ENCODE results near the gene TC2N. TPM values are rescaled to one million over a fixed set of nuclear protein-coding genes. Genes with fewer than 3 reads are reported as not detected.
"Not testable (repeated sequence)": the region's sequence is repeated elsewhere in the genome, so short reads cannot be mapped to it uniquely, and the experiment has no call there.

TC2N gene
- total RNA-seq, 1 experiment from 2014 or later: not detected

DNA sequence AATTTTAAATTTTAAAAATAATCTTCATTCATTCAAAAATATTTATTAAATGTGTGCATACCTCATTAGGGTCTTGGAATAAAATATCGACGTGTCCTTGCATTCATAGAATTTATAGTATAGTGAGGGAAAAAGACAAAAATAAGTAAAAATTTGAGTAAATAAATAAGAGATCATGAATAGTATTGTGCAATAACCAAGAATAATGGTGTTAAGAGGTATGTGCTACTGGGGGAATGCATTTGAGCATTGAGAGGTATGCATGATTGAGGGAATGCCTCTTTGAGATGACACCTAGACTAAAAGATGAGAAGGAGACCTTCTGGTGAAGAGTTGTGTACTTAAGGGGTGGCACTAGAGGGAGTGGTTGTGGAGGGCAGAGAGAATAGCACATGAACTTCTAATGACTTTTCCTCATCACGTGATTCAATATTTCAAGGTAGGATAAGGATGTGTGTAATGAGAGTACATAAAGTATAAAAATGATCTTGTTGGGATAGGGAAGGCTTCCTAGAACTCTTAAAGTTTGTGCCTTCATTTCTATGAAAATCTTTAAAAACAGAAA is 116.6 kb downstream of the TC2N start:
- Histone ChIP-seq H3K9ac (ENCODE audit: low read length) (no peak overlapping the region), H3K9me3 (ENCODE audit: low read length) (no peaks in the 10 kb centered on the region), H3K79me2 (ENCODE audit: low read length) (no peaks in the 10 kb centered on the region), H3K27me3 (ENCODE audit: low read length) (0 out of 2 replicates have a peak, but pooled peaks cover 4% of the 10 kb centered on the region), H2AFZ (ENCODE audit: low read length) (no peak overlapping the region), H4K20me1 (ENCODE audit: insufficient read depth, low read depth, low read length) (no peaks in the 10 kb centered on the region), H3K4me1 (ENCODE audit: low read length) (no peaks in the 10 kb centered on the region), H3K4me3 (ENCODE audit: low read length) (no peak overlapping the region), H3K36me3 (ENCODE audit: insufficient read depth, low read length) (no peaks in the 10 kb centered on the region), H3K4me2 (ENCODE audit: low read depth, low read length, poor library complexity, severe bottlenecking) (no peak overlapping the region), H3K27ac (ENCODE audit: low read length) (no peak overlapping the region), H3K9me2 (replicated peaks; ENCODE audit: insufficient read depth, low read length) (no peaks in the 10 kb centered on the region)
- DNase-seq: no peak

DNA sequence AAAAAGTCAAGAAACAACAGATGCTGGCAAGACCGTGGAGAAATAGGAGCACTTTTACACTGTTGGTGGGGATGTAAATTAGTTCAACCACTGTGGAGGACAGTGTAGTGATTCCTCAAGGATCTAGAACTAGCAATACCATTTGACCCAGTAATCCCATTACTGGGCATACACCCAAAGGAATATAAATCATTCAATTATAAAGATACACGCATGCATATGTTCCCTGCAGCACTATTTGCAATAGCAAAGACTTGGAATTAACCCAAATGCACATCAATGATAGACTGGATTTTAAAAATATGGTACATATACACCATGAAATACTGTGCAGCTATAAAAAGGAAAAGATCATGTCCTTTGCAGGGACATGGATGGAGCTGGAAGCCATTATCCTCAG is 117.5 kb downstream of the TC2N start:
- H3K36me3 ChIP-seq (ENCODE audit: insufficient read depth, low read length): no peaks in the 10 kb centered on the region
- no peak overlapping the region for H2AFZ ChIP-seq (ENCODE audit: low read length)
- H3K4me2 ChIP-seq (ENCODE audit: low read depth, low read length, poor library complexity, severe bottlenecking): no peak overlapping the region
- H3K9me2 ChIP-seq (replicated peaks; ENCODE audit: insufficient read depth, low read length): no peaks in the 10 kb centered on the region
- H3K27ac ChIP-seq (ENCODE audit: low read length): no peak overlapping the region
- DNase-seq: no peak
- H3K4me3 ChIP-seq (ENCODE audit: low read length): no peak overlapping the region
- H3K27me3 ChIP-seq (ENCODE audit: low read length): 0 out of 2 replicates have a peak, but pooled peaks cover 4% of the 10 kb centered on the region
- no peaks in the 10 kb centered on the region for H3K9me3 ChIP-seq (ENCODE audit: low read length)
- H3K79me2 ChIP-seq (ENCODE audit: low read length): no peaks in the 10 kb centered on the region
- no peaks in the 10 kb centered on the region for H3K4me1 ChIP-seq (ENCODE audit: low read length)
- no peaks in the 10 kb centered on the region for H4K20me1 ChIP-seq (ENCODE audit: insufficient read depth, low read depth, low read length)
- H3K9ac ChIP-seq (ENCODE audit: low read length): no peak overlapping the region

DNA sequence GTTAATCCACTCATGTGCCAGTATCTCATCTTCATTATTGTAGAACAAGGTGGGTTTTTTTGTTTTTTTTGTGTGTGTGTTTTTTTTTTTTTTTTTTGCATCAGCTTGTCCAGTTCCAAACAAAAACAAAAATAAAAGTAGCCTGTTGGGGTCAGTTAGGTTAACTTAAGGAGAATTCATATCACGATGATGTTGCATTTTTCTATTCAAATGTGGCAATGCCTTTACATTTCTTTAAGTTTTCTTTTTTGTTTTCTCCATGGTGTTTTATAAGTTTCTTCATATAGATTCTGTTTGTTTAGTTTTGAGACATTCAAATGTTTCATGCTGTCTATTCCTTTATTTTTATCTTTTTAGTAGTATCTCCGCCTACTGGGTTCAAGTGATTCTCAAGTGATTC is 119.3 kb downstream of the TC2N start:
- Histone ChIP-seq H3K4me2 (ENCODE audit: low read depth, low read length, poor library complexity, severe bottlenecking) (no peak overlapping the region), H3K27ac (ENCODE audit: low read length) (no peak overlapping the region), H3K27me3 (ENCODE audit: low read length) (0 out of 2 replicates have a peak, but pooled peaks cover 2% of the 10 kb centered on the region), H3K9me3 (ENCODE audit: low read length) (no peaks in the 10 kb centered on the region), H3K4me3 (ENCODE audit: low read length) (no peak overlapping the region), H3K4me1 (ENCODE audit: low read length) (no peaks in the 10 kb centered on the region), H3K9ac (ENCODE audit: low read length) (no peak overlapping the region), H3K79me2 (ENCODE audit: low read length) (no peaks in the 10 kb centered on the region), H2AFZ (ENCODE audit: low read length) (no peak overlapping the region), H3K9me2 (replicated peaks; ENCODE audit: insufficient read depth, low read length) (no peaks in the 10 kb centered on the region), H4K20me1 (ENCODE audit: insufficient read depth, low read depth, low read length) (no peaks in the 10 kb centered on the region), H3K36me3 (ENCODE audit: insufficient read depth, low read length) (no peaks in the 10 kb centered on the region)
- no peak for DNase-seq

DNA sequence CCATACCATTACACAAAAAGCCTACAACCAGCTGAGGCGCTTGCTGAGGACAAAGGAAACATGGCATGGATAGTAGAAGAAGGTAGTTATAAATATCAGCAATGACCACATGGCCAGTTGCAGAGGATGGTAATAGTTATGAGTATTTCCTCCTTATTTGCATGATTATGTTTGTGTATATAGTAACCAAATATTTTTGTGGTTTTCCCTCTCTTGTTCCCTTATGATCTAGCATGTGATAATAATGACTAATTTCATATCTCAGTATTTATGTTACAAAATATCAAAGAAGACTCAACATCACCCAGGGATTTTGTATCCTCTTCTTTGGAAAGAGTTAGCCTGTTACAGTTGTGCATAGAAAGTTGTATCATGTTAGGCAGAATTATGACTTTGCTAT is 122.0 kb downstream of the TC2N start:
- H3K36me3 ChIP-seq (ENCODE audit: insufficient read depth, low read length): no peaks in the 10 kb centered on the region
- no peak overlapping the region for H3K4me2 ChIP-seq (ENCODE audit: low read depth, low read length, poor library complexity, severe bottlenecking)
- no peaks in the 10 kb centered on the region for H3K4me1 ChIP-seq (ENCODE audit: low read length)
- H3K4me3 ChIP-seq (ENCODE audit: low read length): no peak overlapping the region
- H3K9me3 ChIP-seq (ENCODE audit: low read length): no peaks in the 10 kb centered on the region
- H3K27ac ChIP-seq (ENCODE audit: low read length): no peak overlapping the region
- no peak for DNase-seq
- H3K9ac ChIP-seq (ENCODE audit: low read length): no peak overlapping the region
- 0 out of 2 replicates have a peak, but pooled peaks cover 2% of the 10 kb centered on the region for H3K27me3 ChIP-seq (ENCODE audit: low read length)
- H4K20me1 ChIP-seq (ENCODE audit: insufficient read depth, low read depth, low read length): no peaks in the 10 kb centered on the region
- H3K9me2 ChIP-seq (replicated peaks; ENCODE audit: insufficient read depth, low read length): no peaks in the 10 kb centered on the region
- H3K79me2 ChIP-seq (ENCODE audit: low read length): no peaks in the 10 kb centered on the region
- no peak overlapping the region for H2AFZ ChIP-seq (ENCODE audit: low read length)

DNA sequence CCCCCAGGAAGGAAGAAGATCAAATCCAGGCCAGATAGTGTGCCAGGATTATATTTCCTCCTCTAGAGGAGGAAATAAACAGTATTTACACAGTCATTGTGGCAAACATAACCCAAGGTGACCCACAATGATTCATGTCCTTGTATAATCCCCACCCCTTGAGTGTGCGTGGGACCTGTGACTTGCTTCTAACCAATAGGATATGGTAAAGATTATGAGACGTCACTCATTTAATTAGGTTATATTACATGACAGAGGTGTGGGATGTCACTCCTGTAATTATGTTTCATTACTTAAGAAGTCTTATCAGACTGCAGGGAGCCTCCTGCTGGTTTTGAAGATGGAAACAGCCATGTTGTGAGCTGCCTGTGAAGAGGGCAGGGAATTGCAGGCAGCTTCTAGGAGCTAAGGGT is 123.3 kb downstream of the TC2N start:
- no peaks in the 10 kb centered on the region for H4K20me1 ChIP-seq (ENCODE audit: insufficient read depth, low read depth, low read length)
- no peaks in the 10 kb centered on the region for H3K79me2 ChIP-seq (ENCODE audit: low read length)
- no peaks in the 10 kb centered on the region for H3K4me1 ChIP-seq (ENCODE audit: low read length)
- no peaks in the 10 kb centered on the region for H3K9me3 ChIP-seq (ENCODE audit: low read length)
- no peak overlapping the region for H3K4me3 ChIP-seq (ENCODE audit: low read length)
- DNase-seq: no peak
- no peak overlapping the region for H2AFZ ChIP-seq (ENCODE audit: low read length)
- no peak overlapping the region for H3K4me2 ChIP-seq (ENCODE audit: low read depth, low read length, poor library complexity, severe bottlenecking)
- H3K27ac ChIP-seq (ENCODE audit: low read length): no peak overlapping the region
- no peaks in the 10 kb centered on the region for H3K9me2 ChIP-seq (replicated peaks; ENCODE audit: insufficient read depth, low read length)
- H3K36me3 ChIP-seq (ENCODE audit: insufficient read depth, low read length): no peaks in the 10 kb centered on the region
- no peak overlapping the region for H3K9ac ChIP-seq (ENCODE audit: low read length)
- H3K27me3 ChIP-seq (ENCODE audit: low read length): 0 out of 2 replicates have a peak, but pooled peaks cover 2% of the 10 kb centered on the region

DNA sequence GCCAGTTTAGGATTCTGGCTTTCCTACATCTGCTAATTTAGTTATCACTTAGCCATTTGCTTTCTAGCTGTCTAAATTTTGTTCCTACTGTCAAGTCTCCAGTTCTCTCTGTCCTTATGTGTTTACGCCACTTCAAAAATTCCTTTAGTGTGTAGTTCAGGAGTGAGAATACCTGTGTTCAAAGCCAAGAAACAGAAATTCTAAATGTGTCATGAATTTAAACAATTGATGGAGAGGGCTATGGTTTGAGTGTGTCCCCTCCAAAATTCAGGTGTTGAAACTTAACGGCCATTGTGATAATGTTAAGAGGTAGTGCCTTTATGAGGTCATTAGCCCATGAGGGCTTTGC is 124.1 kb downstream of the TC2N start:
- Histone ChIP-seq H3K9ac (ENCODE audit: low read length) (no peak overlapping the region), H3K27ac (ENCODE audit: low read length) (no peak overlapping the region), H4K20me1 (ENCODE audit: insufficient read depth, low read depth, low read length) (no peaks in the 10 kb centered on the region), H3K4me3 (ENCODE audit: low read length) (no peak overlapping the region), H3K79me2 (ENCODE audit: low read length) (no peaks in the 10 kb centered on the region), H2AFZ (ENCODE audit: low read length) (no peak overlapping the region), H3K9me2 (replicated peaks; ENCODE audit: insufficient read depth, low read length) (no peaks in the 10 kb centered on the region), H3K4me1 (ENCODE audit: low read length) (no peaks in the 10 kb centered on the region), H3K4me2 (ENCODE audit: low read depth, low read length, poor library complexity, severe bottlenecking) (no peak overlapping the region), H3K9me3 (ENCODE audit: low read length) (no peaks in the 10 kb centered on the region), H3K36me3 (ENCODE audit: insufficient read depth, low read length) (no peaks in the 10 kb centered on the region), H3K27me3 (ENCODE audit: low read length) (0 out of 2 replicates have a peak, but pooled peaks cover 2% of the 10 kb centered on the region)
- DNase-seq: no peak

DNA sequence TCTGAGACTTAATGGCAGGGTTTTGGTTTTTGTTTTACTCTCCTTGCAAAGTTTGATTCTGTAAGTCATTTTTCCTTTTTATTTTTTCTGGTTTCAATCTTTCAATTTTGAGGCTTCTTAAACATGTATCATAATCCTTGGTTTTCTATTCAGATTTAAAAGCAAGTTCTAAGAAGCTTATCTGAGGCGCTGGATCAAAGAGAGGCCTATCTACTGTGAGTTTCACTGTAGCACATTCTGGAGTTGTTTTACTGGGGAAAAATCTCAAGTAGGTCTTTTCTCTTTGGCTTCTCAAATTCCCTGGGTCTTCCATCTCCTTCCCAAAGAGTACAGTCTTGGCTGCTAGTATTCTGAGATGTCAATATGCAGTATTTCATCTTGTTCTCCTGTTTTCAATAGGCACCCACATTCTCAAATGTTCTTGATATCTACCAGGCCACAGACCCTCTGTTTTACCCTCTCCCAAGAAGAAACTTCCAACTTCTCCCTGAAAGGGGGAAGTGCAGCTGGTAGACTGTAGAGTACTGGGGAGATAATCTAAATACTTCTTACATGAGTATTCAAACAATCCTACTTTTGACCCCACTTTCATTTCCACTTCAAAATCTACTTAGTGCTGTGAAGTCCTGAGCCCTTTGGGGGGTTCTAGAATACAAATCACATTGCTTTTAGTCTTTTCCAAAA is 124.6 kb downstream of the TC2N start:
- Histone ChIP-seq H3K27ac (ENCODE audit: low read length) (no peak overlapping the region), H3K36me3 (ENCODE audit: insufficient read depth, low read length) (no peaks in the 10 kb centered on the region), H2AFZ (ENCODE audit: low read length) (no peak overlapping the region), H3K4me2 (ENCODE audit: low read depth, low read length, poor library complexity, severe bottlenecking) (no peak overlapping the region), H3K27me3 (ENCODE audit: low read length) (0 out of 2 replicates have a peak, but pooled peaks cover 2% of the 10 kb centered on the region), H3K9ac (ENCODE audit: low read length) (no peak overlapping the region), H3K4me3 (ENCODE audit: low read length) (no peak overlapping the region), H3K79me2 (ENCODE audit: low read length) (no peaks in the 10 kb centered on the region), H4K20me1 (ENCODE audit: insufficient read depth, low read depth, low read length) (no peaks in the 10 kb centered on the region), H3K9me3 (ENCODE audit: low read length) (no peaks in the 10 kb centered on the region), H3K4me1 (ENCODE audit: low read length) (no peaks in the 10 kb centered on the region), H3K9me2 (replicated peaks; ENCODE audit: insufficient read depth, low read length) (no peaks in the 10 kb centered on the region)
- no peak for DNase-seq

DNA sequence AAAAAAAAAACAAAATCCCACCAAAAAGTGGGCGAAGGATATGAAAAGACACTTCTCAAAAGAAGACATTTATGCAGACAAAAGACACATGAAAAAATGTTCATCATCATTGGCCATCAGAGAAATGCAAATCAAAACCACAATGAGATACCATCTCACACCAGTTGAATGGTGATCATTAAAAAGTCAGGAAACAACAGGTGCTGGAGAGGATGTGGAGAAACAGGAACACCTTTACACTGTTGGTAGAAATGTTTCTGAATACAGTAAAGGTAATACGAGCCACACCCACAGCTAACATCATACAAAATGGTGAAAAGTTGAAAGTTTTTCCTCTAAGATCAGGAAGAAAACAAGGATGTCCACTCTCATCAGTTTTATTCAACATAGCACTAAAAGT is 127.5 kb downstream of the TC2N start:
- H3K4me1 ChIP-seq (ENCODE audit: low read length); H3K9me3 ChIP-seq (ENCODE audit: low read length); H3K79me2 ChIP-seq (ENCODE audit: low read length); DNase-seq; H3K4me3 ChIP-seq (ENCODE audit: low read length); H3K4me2 ChIP-seq (ENCODE audit: low read depth, low read length, poor library complexity, severe bottlenecking); H3K27ac ChIP-seq (ENCODE audit: low read length); H4K20me1 ChIP-seq (ENCODE audit: insufficient read depth, low read depth, low read length); H3K9ac ChIP-seq (ENCODE audit: low read length); H3K27me3 ChIP-seq (ENCODE audit: low read length); H2AFZ ChIP-seq (ENCODE audit: low read length); H3K9me2 ChIP-seq (replicated peaks; ENCODE audit: insufficient read depth, low read length); H3K36me3 ChIP-seq (ENCODE audit: insufficient read depth, low read length): not testable (repeated sequence)

Data from Karpas-422 (cell line).